ENCODE data around the gene TXNRD2.
"Not testable (repeated sequence)": the region's sequence is repeated elsewhere in the genome, so short reads cannot be mapped to it uniquely, and the experiment has no call there.

The TXNRD2 gene

GRCh38 chr22:19948057-19948760 is 6.6 kb upstream of the TXNRD2 start:
- no peak for DNase-seq (ENCODE audit: low spot score)

GRCh38 chr22:19943082-19944026 is 1.7 kb upstream of the TXNRD2 start:
- DNase-seq (ENCODE audit: low spot score): peak; percentile 37

GRCh38 chr22:19942157-19943081 is 801 bp upstream of the TXNRD2 start:
- peak; percentile 57 for DNase-seq (ENCODE audit: low spot score)

DNA sequence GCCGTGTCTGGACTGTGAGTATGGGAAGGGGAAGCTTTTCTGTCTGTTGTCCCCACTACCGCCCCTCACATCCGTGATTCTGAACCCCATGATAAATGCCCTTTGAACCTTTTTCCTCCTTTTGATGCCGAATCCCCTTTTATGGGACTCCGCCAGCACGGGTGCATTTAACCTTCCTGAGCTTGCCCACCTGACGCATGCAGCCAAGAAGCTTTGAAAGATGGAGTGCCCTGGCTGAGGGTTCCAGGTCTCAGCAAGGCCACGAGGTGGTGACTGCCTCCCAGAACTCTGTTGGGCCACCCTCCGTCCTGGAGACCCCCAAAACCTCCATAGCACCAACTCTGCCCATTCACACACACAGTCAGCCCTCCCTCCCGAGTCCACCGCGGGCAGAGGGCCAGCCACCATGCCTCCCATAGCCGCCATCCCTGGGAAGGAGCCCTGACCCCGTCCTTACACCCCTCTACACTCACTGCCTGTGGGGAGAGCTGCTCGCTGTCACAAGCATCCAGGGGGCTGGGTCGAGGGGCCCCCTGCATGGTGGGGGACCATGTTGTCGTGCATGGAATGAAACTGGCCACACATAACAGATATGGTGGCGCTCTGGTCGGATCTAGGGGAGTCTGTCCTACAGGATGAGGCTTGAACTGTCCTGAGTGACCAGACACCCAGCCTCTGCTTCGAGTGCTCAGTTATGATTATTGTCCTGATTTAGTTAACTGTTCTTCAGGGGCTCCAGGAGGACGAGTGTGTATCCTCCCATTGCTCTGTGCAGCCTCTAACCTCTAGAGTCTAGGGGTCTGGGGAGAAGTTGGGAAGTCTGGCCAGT is 868 bp downstream of the TXNRD2 start:
- DNase-seq (ENCODE audit: low spot score): peak; percentile 33

DNA sequence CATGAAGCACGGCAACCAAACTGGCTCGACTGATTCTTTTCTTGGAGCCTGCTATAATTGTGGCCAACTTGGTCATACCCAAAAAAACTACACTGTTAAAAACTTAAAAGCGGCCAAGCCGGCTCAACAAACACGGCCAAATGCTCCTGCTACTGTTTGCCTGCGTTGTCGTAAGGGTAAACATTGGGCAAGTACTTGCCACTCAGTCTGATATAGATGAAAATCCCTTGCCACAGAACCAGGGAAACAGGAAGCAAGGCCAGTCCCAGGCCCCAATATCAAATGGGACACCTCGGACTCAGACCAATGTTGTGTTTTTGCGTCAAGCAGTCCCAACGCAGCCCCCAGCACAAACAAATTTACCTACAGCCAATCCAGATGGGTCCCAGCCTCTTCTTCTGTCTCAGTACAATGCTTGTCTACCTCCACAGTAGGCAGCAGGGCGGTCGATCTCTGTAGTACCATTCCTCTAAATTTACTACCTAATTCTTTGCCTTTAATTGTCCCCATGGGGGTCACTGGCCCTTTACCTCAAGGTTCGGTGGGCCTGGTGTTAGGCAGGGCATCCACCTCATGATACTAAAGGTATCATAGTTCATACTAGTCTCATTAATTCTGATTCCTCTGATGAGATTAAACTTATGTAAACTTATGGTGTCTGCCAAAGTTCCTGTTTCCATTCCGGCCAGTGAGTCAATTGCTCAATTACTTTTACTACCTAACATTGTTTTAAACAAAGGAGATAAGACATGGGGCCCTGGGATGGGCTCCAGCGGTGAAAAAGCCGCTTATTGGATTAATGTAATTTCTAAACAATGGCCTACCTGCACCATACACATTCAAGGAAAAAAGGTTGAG is 3.8 kb downstream of the TXNRD2 start:
- no peak for DNase-seq (ENCODE audit: low spot score)

DNA sequence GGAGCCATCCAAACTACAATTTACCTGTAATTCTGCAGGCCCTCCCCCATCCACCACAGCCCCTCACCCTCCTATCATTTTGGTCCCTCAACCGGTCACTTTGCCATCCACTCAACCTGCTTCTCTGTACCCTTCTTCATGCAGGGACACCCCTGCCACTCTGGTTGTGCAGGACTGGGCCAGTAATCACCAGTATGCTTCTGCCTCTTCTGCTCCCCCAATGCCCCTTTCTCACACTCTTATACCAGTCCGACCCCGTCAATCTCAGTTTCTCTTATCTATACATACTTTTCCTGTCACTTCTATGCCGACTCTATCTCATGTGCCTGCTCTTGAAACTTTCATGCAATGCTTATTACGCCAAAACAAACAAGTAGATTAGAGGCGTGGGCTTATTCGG is 5.1 kb downstream of the TXNRD2 start:
- DNase-seq (ENCODE audit: low spot score): no peak

GRCh38 chr22:19935123-19935718 is 6.4 kb downstream of the TXNRD2 start:
- DNase-seq (ENCODE audit: low spot score): not testable (repeated sequence)

- peak; percentile 20 for DNase-seq (ENCODE audit: low spot score)
These were observed 8.0 kb downstream of the TXNRD2 start for GRCh38 chr22:19933341-19934241.

- DNase-seq (ENCODE audit: low spot score): no peak
These were observed 9.0 kb downstream of the TXNRD2 start for GRCh38 chr22:19932367-19933206.

DNA sequence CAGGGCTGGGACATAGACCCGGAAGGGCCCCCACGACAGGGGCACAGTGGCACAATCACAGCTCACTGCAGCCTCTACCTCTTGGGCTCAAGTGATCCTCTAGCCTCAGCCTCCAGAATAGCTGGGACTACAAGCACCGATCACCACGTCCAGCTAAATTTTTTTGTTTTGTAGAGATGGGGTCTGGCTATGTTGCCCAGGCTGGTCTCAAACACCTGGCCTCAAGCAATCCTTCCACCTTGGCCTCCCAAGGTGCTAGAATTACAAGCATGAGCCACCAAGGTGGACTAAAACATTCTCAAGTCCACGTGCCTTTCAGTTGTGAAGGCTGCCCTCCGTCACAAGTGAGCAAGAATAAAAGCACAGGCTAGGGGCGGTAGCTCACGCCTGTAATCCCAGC is 10.1 kb downstream of the TXNRD2 start:
- no peak for DNase-seq (ENCODE audit: low spot score)

DNA sequence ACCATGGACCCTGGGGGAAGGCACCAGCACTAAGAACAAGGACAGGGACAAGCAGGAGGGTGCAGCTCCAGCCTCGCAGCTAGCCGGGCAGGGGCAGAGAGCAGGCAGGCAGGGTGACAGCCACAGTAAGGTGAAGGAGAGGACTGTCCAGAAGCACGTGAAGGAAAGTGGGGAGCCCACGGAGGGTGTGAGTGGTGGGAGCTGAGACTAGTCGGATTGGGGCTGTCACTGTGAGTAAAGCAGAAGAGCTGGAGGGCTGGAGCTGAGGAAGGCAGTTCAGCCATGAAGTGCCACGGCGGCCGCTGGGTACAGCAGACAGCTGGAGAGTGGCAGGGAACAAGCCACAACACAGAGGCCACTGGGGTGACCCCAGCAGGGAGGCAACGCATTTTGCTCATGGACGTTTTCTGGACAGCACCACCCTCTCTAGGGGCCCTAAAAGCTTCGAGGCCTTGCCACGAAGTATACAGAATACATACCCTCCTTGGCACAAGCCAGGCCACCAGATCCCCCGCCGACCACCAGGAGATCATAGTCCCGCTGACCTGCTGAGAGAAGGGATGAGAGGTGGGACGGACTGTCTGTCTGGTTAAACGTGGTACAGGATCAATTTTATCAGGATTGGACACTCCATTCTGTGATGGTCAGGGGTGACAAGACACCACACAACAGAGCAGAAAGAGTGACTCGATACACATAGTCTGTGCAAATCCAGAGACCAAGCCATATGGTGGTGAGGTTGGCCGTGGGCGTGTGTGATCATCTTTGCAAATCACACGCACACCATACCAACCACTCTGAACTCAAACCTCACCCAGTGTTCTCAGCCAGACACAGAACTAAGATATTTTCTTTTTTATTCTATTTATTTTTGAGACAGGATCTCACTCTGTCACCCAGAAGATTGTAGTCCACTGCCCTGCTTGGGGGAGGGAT is 10.8 kb downstream of the TXNRD2 start:
- DNase-seq (ENCODE audit: low spot score): no peak

DNA sequence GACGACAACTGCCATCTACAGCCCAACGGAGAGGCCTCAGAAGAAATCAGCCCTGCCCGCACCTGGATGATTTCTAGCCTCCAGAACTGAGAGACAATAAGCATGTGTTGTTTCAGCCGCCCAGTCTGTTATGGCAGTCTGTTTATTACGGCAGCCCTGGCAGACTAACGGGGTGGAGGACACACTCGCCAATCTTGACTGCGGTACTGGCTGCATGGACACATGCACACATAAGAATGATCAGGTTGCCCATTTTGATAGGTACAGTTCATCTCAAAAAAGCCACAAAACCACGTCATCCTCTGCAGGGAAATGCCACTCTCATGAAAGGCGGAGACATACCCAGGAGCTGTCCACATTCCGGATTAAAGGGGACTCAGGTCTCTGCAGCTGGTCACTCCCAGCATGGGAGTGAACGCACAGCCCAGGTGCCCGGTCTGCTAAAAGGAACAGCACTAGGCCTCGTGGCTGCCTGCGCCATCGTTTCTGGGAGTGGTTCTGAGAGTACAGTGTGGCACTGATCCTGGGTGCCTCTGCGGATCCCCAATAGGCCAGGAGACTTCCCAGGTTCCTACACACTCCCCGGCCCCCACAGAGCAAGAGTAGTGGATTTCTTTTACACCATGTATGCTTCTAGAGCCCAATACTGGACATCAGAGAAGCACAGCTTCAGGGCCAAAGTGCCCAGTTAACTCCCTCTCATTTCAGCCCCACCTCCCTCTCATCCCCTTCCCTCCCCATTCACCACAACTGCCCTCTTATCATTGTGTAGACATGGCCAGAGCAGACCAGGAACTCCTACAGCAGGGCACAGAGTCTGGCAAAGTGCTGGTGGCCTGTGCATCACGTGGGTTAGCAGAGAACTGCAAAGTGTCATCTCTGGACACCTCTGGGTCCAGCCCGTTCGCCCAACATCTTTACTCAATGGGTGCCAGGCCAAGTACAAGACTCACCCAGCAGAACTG is 11.8 kb downstream of the TXNRD2 start:
- DNase-seq (ENCODE audit: low spot score): no peak

- DNase-seq (ENCODE audit: low spot score): no peak
These were observed 13.4 kb downstream of the TXNRD2 start for GRCh38 chr22:19928207-19928606.

DNA sequence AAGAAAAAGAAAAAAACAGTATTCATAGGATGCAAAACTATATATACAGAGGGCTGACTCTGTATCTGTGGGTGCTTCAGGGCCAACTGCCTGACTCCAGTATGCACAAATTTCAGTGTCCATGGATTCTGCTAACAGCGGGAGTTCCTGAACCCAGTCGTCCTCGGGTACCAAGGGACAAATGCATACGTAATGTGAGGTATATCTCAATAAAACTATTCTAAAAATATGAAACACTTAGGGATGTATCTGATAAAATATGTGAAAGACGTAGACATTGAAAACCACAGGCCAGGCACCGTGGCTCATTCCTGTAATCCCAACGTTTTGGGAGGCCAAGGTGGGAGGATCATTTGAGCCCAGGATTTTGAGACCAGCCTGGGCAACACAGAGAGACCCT is 13.9 kb downstream of the TXNRD2 start:
- DNase-seq (ENCODE audit: low spot score): no peak

DNA sequence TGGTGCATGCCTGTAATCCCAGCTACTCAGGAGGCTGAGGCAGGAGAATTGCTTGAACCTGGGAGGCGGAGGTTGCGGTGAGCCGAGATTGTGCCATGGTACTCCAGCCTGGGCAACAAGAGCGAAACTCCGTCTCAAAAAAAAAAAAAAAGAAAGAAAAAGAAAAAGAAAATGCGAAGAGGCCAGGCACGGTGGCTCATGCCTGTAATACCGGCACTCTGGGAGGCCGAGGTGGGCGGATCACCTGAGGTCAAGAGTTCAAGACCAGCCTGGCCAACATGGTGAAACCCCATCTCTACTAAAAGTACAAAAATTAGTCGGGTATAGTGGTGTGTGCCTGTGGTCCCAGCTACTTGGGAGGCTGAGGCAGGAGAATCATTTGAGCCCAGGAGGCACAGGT is 15.6 kb downstream of the TXNRD2 start:
- not testable (repeated sequence) for DNase-seq (ENCODE audit: low spot score)
